ENCODE results near the gene ATP5MC3. TPM values are rescaled to one million over a fixed set of nuclear protein-coding genes. Genes with fewer than 3 reads are reported as not detected.
A peak's percentile ranks its signal among the peaks of the same experiment; 100 is the strongest.

ATP5MC3 gene
- total and polyA plus RNA-seq, 2 experiments from 2014 or later: 145 to 365 TPM

DNA sequence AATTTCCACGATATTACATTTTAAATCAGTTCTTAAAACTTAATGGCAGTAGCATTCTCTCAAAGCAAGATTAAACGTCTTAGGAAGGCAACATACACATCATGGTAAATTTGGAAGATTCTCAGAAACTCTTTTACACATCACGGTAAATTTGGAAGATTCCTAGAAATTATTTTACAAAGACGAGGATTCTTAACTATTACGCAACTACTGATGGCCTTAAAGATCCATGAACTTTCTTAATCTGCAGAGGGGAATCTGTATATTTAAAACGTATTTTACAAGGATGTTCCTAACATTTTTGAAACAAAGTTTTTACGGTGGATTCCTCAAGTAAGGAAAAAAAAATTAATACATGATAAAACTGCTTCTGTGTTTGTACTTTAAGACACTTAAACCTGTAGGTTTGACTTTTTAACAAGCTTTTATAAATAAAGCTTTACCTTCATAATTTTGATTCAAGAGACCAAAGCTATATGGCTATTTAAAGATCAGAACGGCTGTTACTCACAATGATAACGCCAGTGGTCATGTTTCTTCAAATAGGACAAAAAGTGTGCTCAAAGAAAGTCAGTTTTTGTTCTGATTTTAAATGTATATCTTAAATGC lies 15.2 kb downstream of the ATP5MC3 start:
- H3K27ac ChIP-seq: peak overlapping the region; percentile 94
- no peaks in the 10 kb centered on the region for H3K9me3 ChIP-seq (ENCODE audit: low read depth)
- TF ChIP-seq EZH2phosphoT487 (IDR thresholded peaks at IDR 0.05; ENCODE audit: insufficient read depth, low read depth) (no peak), EZH2 (IDR thresholded peaks at IDR 0.05; ENCODE audit: insufficient read depth, poor library complexity, severe bottlenecking) (no peak)
- no peaks in the 10 kb centered on the region for H3K4me1 ChIP-seq (ENCODE audit: insufficient read depth)
- H3K9me2 ChIP-seq (ENCODE audit: insufficient read depth): no peaks in the 10 kb centered on the region
- peak; percentile 31 for DNase-seq
- H3K27me3 ChIP-seq (replicated peaks; ENCODE audit: insufficient read depth): no peaks in the 10 kb centered on the region
- H3K36me3 ChIP-seq (ENCODE audit: low read depth): no peaks in the 10 kb centered on the region
- H3K4me2 ChIP-seq (ENCODE audit: unreplicated experiment): peak overlapping the region; percentile 93
- WGBS, 2 experiments (ENCODE audit: low coverage in 1 of 2, low lambda C conversion rate in 2 of 2, missing lambda C conversion rate in 2 of 2): 25 to 26% methylated on average over 9 of the region's 9 CpGs
- H3F3A ChIP-seq (ENCODE audit: insufficient read depth): peaks cover 5% of the 10 kb centered on the region
- 0 out of 2 replicates have a peak, but pooled peaks cover 9% of the 10 kb centered on the region for H4K20me1 ChIP-seq (ENCODE audit: insufficient read depth)
- peaks cover 66% of the 10 kb centered on the region for H3K79me2 ChIP-seq (ENCODE audit: insufficient read depth)
- peak overlapping the region; percentile 99 for H3K4me3 ChIP-seq
- in situ Hi-C loops (cut with MboI): no loop called here
- no peak overlapping the region for H2AFZ ChIP-seq
- H3K9ac ChIP-seq: peak overlapping the region; percentile 99

DNA sequence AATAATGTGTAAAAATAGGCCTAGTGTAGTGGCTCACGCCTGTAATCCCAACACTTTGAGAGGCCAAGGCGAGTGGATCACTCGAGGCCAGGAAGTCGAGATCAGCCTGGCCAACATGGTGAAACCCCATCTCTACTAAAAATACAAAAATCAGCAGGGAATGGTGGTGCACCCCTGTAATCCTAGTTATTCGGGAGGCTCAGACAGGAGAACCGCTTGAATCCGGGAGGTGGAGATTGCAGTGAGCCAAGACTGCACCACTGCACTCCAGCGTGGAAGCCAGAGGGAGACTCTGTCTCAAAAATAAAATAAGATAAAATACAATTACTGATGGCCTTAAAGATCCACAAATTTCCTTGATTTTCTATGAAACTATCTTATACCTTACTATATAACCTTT lies 17.3 kb downstream of the ATP5MC3 start:
- H4K20me1 ChIP-seq (ENCODE audit: insufficient read depth): 0 out of 2 replicates have a peak, but pooled peaks cover 9% of the 10 kb centered on the region
- TF ChIP-seq EZH2phosphoT487 (IDR thresholded peaks at IDR 0.05; ENCODE audit: insufficient read depth, low read depth) (no peak), EZH2 (IDR thresholded peaks at IDR 0.05; ENCODE audit: insufficient read depth, poor library complexity, severe bottlenecking) (no peak)
- no peak overlapping the region for H3K9ac ChIP-seq
- H3K9me2 ChIP-seq (ENCODE audit: insufficient read depth): no peaks in the 10 kb centered on the region
- no peak overlapping the region for H3K4me3 ChIP-seq
- 94 to 99% methylated on average over 8 of the region's 8 CpGs for WGBS, 2 experiments (ENCODE audit: low coverage in 1 of 2, low lambda C conversion rate in 2 of 2, missing lambda C conversion rate in 2 of 2)
- H3K9me3 ChIP-seq (ENCODE audit: low read depth): no peaks in the 10 kb centered on the region
- no peak overlapping the region for H2AFZ ChIP-seq
- peaks cover 87% of the 10 kb centered on the region for H3K79me2 ChIP-seq (ENCODE audit: insufficient read depth)
- H3F3A ChIP-seq (ENCODE audit: insufficient read depth): peaks cover 5% of the 10 kb centered on the region; the same call in 1 of the 2 replicates
- H3K27ac ChIP-seq: no peak overlapping the region
- in situ Hi-C loops (cut with MboI): no loop called here
- no peaks in the 10 kb centered on the region for H3K36me3 ChIP-seq (ENCODE audit: low read depth)
- DNase-seq: no peak
- no peaks in the 10 kb centered on the region for H3K27me3 ChIP-seq (replicated peaks; ENCODE audit: insufficient read depth)
- H3K4me1 ChIP-seq (ENCODE audit: insufficient read depth): no peaks in the 10 kb centered on the region
- no peak overlapping the region for H3K4me2 ChIP-seq (ENCODE audit: unreplicated experiment)

DNA sequence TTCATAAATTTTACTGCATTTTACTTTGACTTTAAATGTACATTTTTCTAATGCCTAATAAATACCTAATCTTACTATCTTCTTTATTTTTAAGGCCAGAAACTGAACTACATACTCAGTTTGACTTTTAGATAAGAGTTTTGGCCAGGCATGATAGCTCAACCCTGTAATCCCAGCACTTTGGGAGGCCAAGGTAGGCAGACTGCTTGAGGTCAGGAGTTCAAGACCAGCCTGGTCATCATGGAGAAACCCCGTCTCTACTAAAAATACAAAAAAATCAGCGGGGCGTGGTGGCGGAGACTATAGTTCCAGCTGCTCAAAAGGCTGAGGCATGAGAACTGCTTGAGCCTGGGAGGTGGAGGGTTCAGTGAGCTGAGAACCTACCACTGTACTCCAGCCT lies 22.6 kb downstream of the ATP5MC3 start:
- H3K4me3 ChIP-seq: no peak overlapping the region
- TF ChIP-seq EZH2phosphoT487 (IDR thresholded peaks at IDR 0.05; ENCODE audit: insufficient read depth, low read depth): no peak
- TF ChIP-seq EZH2 (IDR thresholded peaks at IDR 0.05; ENCODE audit: insufficient read depth, poor library complexity, severe bottlenecking): no peak
- H4K20me1 ChIP-seq (ENCODE audit: insufficient read depth): peaks cover 17% of the 10 kb centered on the region; the same call in 1 of the 2 replicates
- H3K9ac ChIP-seq: no peak overlapping the region
- H3K27me3 ChIP-seq (replicated peaks; ENCODE audit: insufficient read depth): no peaks in the 10 kb centered on the region
- H3K4me1 ChIP-seq (ENCODE audit: insufficient read depth): peaks cover 12% of the 10 kb centered on the region
- peaks cover 8% of the 10 kb centered on the region for H3F3A ChIP-seq (ENCODE audit: insufficient read depth)
- WGBS, 2 experiments (ENCODE audit: low coverage in 1 of 2, low lambda C conversion rate in 2 of 2, missing lambda C conversion rate in 2 of 2): 92 to 93% methylated on average over 4 of the region's 4 CpGs
- peaks cover 99% of the 10 kb centered on the region for H3K79me2 ChIP-seq (ENCODE audit: insufficient read depth)
- DNase-seq: no peak
- H3K9me2 ChIP-seq (ENCODE audit: insufficient read depth): no peaks in the 10 kb centered on the region
- H3K9me3 ChIP-seq (ENCODE audit: low read depth): no peaks in the 10 kb centered on the region
- H2AFZ ChIP-seq: no peak overlapping the region
- H3K27ac ChIP-seq: no peak overlapping the region
- H3K36me3 ChIP-seq (ENCODE audit: low read depth): no peaks in the 10 kb centered on the region
- in situ Hi-C loops (cut with MboI): no loop called here
- H3K4me2 ChIP-seq (ENCODE audit: unreplicated experiment): no peak overlapping the region

DNA sequence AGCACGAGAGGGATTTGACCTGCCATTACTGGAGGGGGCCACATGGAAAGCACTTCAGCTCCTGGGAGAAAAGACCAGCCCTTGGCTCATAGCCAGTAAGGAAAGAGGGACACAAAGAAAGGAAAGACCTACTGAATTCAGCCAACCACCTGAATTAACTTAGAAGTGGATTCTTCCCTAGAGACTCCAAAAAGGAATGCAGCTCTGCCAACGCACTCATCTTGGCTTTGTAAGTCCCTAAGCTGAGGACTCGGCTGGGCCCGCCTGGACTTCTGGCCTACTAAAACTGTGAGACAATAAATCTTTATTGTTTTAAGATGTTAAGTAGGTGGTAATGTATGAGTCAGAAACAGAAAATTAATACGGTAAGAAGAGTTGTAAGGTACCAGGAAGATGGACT lies 25.0 kb downstream of the ATP5MC3 start:
- Histone ChIP-seq H4K20me1 (ENCODE audit: insufficient read depth) (peaks cover 27% of the 10 kb centered on the region; the same call in 1 of the 2 replicates), H3K27ac (no peak overlapping the region), H3F3A (ENCODE audit: insufficient read depth) (peaks cover 12% of the 10 kb centered on the region), H2AFZ (no peak overlapping the region), H3K36me3 (ENCODE audit: low read depth) (no peaks in the 10 kb centered on the region), H3K9me3 (ENCODE audit: low read depth) (no peaks in the 10 kb centered on the region), H3K4me3 (no peak overlapping the region), H3K4me1 (ENCODE audit: insufficient read depth) (peaks cover 12% of the 10 kb centered on the region), H3K4me2 (ENCODE audit: unreplicated experiment) (no peak overlapping the region), H3K27me3 (replicated peaks; ENCODE audit: insufficient read depth) (no peaks in the 10 kb centered on the region), H3K79me2 (ENCODE audit: insufficient read depth) (peaks cover 99% of the 10 kb centered on the region), H3K9ac (no peak overlapping the region), H3K9me2 (ENCODE audit: insufficient read depth) (no peaks in the 10 kb centered on the region)
- WGBS, 2 experiments (ENCODE audit: low coverage in 1 of 2, low lambda C conversion rate in 2 of 2, missing lambda C conversion rate in 2 of 2): 87 to 88% methylated on average over 5 of the region's 5 CpGs
- TF ChIP-seq EZH2phosphoT487 (IDR thresholded peaks at IDR 0.05; ENCODE audit: insufficient read depth, low read depth) (no peak), EZH2 (IDR thresholded peaks at IDR 0.05; ENCODE audit: insufficient read depth, poor library complexity, severe bottlenecking) (no peak)
- DNase-seq: no peak
- in situ Hi-C loops (cut with MboI): no loop called here

All from GM23248 (cell line).